GM19467 (cell line): ENCODE measurements around the gene EHD1.
"Not testable (repeated sequence)": the region's sequence is repeated elsewhere in the genome, so short reads cannot be mapped to it uniquely, and the experiment has no call there.

Experiments used
- ATAC-seq: cut with Tn5 transposase; IDR thresholded peaks from one replicate; pipeline ENCODE4 v1.9.1; 2021; ENCODE audit warnings: mild to moderate bottlenecking, moderate library complexity; ENCODE audit not compliant: unreplicated experiment

EHD1 gene

DNA sequence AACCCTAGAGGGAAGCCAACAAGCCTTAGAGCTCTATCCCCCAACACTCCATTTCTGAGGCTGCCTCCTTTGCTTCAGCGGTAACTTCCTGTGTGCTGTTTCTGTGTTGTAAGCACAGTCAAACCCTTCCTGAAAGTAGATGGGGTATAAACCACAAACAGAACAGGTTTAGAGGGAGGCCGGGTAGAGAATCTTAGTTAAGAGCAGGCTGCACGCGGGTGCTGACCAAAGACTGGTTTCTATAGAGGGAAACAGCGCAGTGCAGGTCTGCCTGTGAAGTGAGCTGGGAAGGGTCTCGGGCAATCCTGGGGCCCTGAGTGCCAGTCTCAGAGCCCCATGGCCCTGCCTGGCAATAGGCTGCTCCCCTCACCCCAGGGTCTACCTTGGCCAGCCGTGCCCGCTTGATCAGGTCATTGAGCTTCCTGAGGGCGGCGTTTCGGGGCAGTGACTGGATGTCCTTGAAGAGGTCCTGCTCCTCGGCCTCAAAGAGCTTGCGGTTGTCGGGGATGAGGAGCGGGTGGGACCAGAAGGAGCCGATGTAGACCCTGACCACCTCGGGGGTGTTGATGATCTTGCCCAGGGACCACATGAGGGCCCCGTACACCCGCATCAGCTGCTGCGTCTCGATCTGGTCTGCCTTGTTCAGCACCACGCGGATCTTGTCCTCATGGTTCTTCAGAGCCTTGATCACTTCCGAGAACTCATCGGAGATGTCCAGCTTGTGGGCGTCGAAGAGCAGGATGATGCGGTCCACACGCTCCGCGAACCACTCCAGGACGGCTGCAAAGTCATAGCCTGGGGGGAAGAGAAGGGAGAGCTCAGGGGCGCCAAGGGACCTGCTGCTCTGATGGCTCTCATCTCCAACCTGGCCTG, 18.6 kb downstream of the EHD1 start:
- ATAC-seq: peak; percentile 70

DNA sequence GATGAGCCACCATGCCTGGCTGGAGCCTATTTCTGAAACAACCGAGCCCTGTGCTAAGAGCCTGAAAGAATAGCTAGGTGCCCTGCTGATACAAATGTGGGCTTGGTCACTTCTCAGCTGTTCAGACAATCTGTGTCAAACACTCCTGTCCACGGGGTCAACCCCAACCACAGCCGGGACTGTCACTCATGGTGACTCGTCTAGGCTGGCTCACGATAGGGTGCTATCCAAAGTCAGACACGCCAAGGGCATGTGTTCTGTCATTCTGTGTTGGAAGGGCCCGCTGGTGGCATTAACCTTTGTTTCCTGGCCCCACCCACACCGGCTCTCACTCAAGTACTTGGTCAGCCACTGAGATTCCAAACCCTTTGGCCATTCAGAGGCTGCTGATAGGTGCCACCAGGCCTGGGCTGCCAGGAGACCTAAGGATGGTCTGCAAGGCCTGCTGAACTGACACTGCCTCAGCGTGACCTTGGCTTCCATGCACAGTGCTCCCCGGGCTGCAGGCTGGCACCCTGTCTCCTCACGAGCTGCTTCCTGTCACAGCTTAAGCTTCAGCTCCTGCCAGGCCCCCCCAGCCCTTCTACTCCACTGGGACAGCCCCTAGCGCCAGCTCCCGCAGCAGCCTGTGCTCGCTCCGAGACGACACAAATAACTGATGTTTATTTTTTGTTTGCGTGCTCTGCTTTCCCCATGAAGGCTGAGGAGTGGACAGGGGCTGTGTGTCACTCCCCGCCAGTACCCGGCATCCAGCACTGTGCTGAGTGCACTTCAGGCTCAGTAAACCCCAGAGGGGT, 19.8 kb downstream of the EHD1 start:
- ATAC-seq: no peak

DNA sequence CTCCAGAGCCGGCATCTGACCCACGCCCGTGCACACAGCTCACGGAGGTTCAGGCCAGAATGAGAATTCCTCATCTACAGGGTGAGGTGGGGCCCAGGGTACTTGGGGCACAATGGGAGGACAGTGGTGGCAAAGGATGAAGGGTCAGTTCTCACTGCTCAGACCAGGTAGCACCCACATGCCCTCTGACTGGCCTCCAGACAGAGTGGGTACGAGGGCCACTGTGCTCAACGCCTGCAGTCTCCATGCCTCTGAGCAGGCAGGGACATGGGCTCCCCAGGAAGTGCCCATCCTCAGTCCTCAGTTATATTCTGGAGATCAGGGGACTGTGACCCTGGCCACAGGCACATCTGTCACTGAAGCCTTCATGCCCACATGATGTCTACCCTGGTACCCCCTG, 20.9 kb downstream of the EHD1 start:
- no peak for ATAC-seq

DNA sequence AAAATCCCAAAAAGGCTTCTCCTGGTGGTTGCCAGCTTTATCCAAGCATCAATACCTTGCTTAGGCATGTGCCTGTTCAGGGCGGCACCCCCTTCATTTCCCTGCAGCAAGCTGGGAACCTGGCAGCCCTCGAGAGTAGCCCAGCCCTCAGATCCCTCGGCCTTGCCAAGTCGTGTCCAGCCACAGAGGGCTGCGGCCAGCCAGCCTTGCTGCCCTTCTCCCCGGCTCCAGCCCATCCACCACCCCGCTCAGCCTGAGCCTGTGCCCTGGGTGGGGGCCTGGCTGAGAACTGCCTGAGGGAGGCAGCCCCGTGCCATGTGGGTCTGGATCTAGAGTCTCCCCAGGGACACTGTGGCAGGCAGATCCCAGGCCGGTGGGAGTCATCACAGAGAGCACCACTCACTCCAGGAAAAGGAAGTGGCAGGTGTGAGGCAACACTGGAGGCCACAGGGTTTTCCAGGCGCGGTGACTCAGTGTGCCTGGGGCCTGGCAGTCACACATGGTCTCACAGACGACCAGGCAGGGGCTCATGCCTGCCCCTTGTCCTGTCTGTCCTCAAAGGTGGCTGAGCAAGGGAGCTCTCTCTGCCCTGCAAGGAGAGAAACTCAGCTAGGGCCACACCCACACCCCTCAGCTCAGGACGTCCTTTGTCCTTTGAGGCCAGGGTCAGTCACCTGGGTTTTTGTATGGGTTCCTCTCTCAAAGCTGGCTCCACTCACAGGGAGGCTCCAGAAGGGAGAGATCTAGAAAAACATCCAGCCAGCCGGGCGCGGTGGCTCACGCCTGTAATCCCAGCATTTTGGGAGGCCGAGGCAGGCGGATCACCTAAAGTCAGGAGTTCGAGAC, 21.8 kb downstream of the EHD1 start:
- ATAC-seq: no peak

DNA sequence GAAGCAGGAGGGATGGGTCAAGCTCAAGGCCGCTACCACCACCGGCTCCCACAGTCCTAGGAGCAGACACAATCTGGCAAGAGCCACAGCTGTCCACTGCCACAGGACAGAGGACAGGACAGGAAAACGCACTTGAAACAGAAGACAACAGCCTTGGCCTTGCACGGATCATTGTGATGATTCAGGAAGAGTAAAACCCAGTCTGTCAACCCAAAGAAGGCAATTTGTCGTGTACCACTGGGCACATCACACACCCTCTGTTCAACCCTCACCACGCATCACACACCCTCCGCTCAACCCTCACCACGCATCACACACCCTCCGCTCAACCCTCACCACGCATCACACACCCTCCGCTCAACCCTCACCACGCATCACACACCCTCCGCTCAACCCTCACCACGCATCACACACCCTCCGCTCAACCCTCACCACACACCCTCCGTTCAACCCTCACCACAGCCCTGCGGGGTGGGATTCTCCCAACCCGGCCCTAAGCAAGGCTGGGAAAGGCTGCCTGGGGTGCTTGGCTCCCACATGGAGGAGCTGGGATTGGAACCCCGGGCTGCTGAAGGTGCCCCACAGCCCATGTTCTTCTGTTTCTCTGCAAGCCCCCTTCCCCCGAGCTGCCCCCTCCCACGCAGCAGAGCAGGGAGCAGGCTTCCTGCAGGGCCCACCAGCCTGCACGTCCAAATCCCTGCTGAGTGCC, 22.7 kb downstream of the EHD1 start:
- ATAC-seq: no peak

DNA sequence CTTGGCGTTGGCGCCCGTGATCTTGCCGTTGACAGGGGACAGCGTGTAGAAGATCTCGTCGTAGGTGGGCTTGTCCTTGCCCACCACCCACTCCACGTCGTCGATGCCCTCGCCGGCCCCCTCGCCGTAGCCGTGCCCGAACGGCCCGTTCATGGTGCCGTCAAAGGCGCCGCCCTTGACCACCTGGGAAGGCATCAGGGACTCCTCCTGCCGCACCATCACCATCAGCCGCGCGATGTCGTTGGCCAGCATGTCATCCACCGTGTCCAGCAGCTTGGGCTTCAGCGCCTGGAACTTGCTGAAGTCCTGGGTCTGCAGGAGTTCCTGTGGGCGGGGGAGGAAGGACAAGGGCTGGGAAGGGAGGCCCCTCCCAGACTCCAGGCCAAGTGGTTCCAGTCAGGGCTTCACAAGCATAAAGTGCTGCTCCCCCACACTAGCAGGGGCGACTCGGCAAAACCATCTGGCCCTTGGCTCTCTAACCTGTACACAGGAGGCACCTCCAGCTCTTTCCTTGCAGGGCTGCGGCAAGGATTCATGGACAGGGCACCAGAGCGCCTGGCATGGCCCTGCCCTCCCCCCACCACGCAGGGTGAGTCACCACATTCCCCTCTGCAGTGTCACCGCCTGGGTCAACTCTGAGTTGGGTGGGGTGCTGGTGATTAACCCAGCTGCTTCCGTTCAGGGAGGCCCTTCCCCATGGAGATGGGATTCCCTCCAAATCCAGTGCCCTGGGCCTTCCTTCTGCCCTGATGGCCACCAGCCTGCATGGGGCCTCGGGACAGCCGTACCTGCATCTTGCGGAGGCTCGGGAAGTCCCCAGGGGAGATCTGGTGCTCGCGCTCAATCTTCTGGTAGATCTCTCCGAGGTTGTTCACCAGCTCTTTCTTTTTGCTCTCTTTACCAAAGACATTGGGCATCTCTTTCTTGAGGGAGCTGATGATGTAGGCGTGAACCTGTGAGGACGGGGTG, 23.6 kb downstream of the EHD1 start:
- no peak for ATAC-seq

DNA sequence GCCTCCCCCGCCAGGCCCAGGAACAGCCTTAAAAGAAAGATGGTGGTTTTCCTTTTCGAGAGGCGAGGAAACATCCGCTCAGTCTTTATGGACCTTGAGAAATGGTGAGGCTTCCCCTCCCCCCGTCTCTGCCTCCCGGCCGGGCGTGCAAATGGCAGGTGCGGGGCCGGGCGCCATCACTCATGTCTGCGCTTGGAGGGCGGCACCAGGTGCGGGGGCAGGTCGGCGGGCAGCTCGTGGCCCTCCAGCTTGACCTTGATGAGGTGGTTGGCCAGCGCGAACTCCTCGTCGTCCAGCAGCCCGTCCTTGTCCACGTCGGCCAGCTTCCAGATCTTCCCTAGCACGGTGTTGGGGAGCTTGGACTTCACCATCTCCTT, 24.3 kb downstream of the EHD1 start:
- ATAC-seq: no peak

DNA sequence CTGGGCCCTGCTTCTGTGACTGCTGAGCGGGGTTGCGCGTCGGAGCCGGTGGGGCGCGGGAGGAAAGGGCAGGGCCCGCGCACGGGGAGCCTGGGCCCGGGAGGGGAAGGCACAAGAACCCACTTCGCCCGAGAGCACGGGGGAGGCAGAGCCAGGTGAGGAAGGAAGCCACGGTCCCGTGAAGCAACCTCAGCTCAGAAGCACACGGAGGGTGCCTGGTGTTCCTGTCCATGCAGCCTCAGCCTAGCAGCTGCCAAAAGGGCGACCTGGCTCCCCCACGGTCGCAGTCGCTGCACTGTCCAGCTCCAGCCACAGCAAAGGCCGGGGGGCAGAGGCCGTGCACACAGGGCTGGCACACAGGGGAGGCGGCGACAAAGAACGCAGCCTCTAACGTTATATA, 24.7 kb downstream of the EHD1 start:
- ATAC-seq: no peak

DNA sequence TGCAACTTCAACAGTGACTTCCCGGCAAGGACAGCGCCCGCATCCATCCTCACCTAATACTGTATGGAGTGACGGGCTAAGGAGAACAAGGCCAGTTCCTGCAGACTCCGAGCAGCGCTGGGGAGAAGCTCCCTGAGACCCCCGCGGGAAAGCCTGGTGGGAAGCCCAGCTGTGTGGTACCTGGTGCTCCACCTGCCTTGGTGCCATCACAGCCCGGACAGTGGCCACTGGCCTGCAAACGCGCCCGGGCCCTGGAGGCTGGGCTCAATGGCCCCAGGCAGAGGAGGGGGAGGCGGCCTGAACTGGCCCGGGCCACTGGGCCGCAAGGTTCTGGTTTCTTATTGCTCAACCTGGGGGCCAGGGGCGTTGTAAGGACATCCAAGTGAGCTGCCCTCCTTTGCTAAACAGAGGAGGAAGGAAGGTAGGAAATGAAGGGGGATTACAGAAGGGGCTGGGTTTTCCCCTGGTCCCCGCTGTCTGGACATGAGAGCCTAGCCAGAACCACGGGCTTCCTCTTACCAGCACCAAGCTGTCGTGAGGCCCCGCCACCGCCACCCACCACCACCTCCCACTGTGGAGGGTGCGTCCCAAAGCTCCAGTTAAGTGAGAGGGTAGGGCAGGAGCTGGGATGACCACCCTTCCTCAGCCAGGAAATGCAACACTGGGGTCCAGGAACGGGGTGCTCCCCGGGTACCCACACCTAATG, 25.5 kb downstream of the EHD1 start:
- no peak for ATAC-seq

DNA sequence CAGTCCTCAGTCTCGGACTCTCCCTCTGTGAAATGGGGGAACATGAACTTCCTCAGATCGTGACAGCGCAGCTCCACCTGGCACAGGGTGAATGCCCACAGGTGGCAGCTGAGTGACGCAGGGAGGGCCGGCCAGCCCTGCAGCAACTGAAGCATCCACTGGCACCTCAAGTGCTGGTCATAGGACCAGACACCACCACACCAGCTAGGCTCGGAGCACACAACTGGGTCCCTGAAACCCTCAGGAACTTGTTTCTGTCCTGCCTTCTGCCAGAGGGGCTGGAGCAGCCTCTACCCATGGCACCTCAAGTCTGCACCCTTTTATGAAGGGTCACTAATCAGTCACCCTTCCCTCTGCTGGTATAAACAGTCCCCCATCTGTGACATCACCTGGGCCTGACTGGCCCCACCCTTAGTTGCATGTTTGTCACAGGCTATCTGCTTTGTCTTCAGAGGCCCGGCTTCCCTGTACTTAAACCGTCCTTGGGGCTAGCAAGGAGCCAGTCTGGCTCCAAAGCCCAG, 26.5 kb downstream of the EHD1 start:
- no peak for ATAC-seq

DNA sequence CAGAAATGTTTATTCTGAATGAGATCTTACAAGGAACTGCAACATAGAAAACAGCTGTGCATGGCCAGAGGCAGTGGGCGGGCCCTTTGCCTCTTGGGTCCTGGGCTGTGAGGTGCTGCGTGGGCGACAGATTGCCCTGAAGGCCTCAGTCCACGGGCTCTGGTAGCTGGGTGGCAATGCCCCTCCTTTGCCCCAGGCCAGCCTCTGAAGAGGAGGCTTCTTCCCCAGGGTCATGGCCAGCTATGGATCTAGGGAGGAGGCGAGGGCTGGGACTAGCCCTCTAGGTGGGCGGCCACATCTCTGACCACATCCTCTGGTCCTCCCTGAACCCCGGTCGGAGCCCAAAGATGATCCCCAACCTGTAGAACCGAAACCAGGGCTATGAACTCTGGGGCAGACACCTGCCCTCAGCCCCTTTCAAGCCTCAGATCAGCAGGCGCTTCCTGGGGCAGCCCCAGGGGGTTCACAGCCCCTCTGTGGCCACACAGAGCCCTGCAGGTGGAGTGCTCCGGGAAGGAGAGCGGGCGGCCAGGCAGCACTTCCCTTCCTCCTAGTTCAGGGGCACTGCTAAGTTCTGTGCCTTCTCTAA, 27.3 kb downstream of the EHD1 start:
- ATAC-seq: peak; percentile 62

DNA sequence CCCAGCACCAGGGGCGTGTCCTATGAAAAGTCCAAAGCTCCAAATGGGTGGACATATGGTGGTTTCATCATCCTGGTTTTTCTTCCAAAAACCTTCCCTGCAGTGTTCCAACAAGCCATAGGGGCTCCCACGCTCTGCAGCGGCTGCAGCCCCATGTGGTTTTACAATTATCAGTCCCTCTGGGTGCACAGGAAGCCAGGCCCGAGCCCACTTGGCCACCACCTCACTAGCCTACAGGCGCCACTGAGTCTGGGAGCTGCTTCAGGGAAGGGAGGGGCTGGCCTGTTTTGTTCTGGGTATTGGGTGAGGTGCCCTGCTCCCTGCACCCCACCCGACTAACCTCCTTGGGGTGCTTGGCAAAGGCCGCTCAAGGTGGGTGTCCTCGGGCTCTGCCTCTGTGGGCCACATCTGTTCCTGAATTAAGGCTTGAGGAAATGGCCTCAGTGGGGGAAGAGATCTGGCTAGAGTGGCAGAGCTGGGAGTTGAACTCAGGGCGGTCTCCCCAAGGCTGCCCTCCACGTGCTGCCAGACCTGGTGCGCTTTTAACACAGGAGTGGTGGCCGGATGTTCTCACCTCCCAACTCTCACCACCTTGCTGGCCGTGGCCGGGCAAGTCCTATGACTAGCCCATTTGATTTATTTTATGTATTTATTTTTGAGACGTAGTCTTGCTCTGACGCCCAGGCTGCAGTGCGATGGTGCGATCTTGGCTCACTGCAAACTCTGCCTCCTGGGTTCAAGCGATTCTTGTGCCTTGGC, 28.6 kb downstream of the EHD1 start:
- no peak for ATAC-seq

DNA sequence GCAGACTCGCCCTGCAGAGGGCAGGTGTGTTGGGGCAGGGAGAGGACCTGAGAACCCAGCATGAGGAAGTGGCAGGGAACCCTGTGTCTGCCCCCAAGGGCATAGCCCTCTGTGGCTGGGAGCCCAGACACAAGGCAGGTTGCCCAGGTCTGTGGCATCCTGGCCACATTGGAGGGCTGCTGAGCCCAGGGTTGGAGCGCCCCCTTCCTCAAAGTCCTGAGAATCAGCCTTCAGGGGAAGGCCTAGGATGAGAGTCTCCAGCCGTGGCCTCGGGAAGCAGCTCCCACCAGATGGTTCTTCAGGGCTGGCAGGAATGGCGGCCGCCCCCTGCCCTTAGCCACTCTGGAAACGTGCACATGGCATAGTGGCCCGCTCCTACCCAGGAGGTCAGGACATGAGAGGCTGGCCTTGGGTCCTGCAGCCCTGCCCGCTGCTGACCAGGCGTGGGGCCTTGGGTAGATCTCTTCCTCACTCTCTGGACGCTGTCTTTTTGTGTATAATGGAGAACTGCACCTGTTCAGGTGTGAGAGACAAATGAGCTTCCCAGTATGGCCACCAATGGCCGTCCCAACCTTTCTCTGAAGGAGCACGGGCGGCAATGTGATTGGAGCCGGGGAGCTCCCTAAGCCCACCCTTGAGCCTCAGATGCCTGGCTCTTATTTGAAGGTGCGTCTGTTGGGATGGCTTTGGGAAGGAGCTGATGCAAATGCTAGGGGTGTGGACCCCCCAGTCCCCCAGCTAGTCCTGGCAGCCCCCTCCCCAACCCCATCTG, 29.4 kb downstream of the EHD1 start:
- no peak for ATAC-seq

DNA sequence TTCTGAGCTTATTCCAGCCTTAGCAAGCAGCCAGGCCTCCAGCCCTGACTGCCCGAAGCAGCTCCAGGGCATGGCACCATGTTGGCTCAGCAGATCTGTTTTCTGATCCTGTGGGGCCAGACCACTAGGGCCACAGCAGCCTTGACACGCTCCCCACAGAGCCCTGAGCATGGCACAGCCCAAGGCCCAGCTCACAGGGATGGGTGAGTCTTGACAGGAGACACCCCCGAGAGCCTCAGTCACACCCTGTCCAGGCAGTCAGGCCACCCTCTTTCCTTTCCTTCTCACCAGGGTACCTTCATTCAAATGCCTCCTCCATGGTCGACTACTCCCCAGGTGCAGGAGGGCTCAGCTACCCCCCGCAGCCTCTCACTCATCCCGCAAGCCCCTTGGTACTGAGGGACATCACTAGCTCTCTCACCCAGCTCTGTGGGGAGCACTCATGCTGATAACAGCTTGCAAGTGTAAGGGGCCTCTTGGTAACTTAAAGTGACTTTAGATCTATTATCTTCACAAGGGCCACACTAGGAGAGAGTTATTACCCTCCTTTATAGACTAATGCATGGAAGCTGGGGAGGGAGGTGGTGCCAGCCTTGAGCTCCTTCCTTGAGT, 30.1 kb downstream of the EHD1 start:
- ATAC-seq: no peak

DNA sequence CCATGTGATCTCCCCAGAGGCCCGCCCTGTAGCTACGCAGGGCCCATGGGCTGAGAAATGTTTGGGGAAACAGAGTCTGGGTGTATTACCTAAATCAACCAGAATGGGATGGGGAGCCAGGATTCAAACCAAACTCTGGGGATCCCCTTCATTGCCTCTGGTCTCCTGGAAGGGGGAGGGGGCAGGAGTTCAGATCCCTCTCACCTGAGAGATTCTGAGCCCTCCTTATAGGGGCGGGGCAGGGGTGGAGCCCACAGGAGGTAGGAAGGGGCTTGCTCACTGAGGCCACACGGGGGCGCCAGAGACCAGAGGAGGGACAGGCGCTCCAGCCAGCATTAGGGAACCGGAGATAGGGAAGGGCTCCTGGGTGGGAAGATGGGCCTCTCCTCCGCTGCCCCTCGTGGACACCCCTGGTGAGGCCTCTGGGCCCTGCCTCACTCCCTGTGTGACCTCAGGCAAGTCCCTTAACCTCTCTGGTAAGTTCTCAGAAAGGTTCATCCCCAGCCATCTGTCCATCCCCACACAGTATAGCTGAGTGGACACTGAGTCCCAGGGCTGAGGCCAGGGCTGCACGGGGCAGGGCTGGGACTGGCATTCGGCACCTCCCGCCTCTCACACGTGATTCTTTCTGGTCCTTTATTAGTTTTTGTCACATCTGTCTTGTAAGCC, 31.3 kb downstream of the EHD1 start:
- ATAC-seq: no peak

DNA sequence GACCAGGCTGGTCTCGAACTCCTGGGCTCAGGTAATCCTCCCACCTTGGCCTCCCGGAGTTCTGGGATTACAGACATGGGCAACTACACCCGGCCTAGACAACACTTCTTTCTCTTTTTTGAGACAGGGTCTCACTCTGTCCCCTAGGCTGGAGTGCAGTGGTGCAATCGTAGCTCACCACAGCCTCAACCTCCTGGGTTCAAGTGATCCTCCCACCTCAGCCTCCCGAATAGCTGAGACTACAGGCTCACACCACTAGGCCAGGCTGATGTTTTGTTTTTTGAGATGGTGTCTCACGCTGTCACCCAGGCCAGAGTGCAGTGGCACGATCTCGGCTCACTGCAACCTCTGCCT, 32.7 kb downstream of the EHD1 start:
- ATAC-seq: not testable (repeated sequence)
